Neural cell (in vitro differentiated cells): ENCODE measurements around the gene C16orf96. TPM values are rescaled to one million over a fixed set of nuclear protein-coding genes. Genes with fewer than 3 reads are reported as not detected.

ENCODE experiments used
- H2AFZ ChIP-seq: fragments of 200-600, 300-800 bp; sonication (generic), shearing (Covaris generic); 2 replicates; pipeline ENCODE4 v1.6.0; 2014; ENCODE audit warnings: low read depth, mild to moderate bottlenecking, antibody characterized with exemption, low read length, moderate library complexity
- H3F3A ChIP-seq: fragments of 200-600 bp; shearing (Covaris generic); 2 replicates; pipeline ENCODE4 v1.6.1; 2016; ENCODE audit warnings: mild to moderate bottlenecking, moderate library complexity, mixed read lengths, antibody characterized with exemption, low read length; ENCODE audit not compliant: insufficient read depth, poor library complexity, severe bottlenecking
- H3K27ac ChIP-seq: fragments of 200-600, 300-800 bp; sonication (generic), shearing (Covaris generic); 2 replicates; pipeline ENCODE4 v1.5.1; 2014; ENCODE audit warnings: mild to moderate bottlenecking, low read length, moderate library complexity
- H3K27me3 ChIP-seq: fragments of 300-800, 200-600 bp; sonication (generic), shearing (Covaris generic); 2 replicates; pipeline ENCODE4 v1.6.0; 2014; ENCODE audit warnings: mild to moderate bottlenecking, low read depth, low read length, moderate library complexity; ENCODE audit not compliant: insufficient read depth
- H3K36me3 ChIP-seq: fragments of 300-800, 200-600 bp; sonication (generic), shearing (Covaris generic); 2 replicates; pipeline ENCODE4 v1.5.1; 2014; ENCODE audit warnings: mild to moderate bottlenecking, antibody characterized with exemption, low read length, moderate library complexity; ENCODE audit not compliant: insufficient read depth
- H3K4me2 ChIP-seq: fragments of 300-800, 200-600 bp; sonication (generic), shearing (Covaris generic); 2 replicates; pipeline ENCODE4 v1.6.0; 2014; ENCODE audit warnings: mild to moderate bottlenecking, low read length
- H3K4me3 ChIP-seq: fragments of 300-800, 200-600 bp; sonication (generic), shearing (Covaris generic); 2 replicates; pipeline ENCODE4 v1.5.1; 2014; ENCODE audit warnings: mild to moderate bottlenecking, low read length, moderate library complexity
- H3K79me2 ChIP-seq: fragments of 200-600 bp; shearing (Covaris generic); replicated peaks from 2 replicates; pipeline ENCODE4 v1.6.0; 2014; ENCODE audit warnings: mild to moderate bottlenecking, low read length, moderate library complexity; ENCODE audit not compliant: insufficient read depth
- H3K9ac ChIP-seq: fragments of 300-800, 200-600 bp; sonication (generic), shearing (Covaris generic); 2 replicates; pipeline ENCODE4 v1.6.1; 2016; ENCODE audit warnings: mild to moderate bottlenecking, low read length, mixed read lengths
- H3K9me2 ChIP-seq: fragments of 200-600 bp; shearing (Covaris generic); 2 replicates; pipeline ENCODE4 v1.6.1; 2016; ENCODE audit warnings: mild to moderate bottlenecking, low read length, mixed read lengths; ENCODE audit not compliant: insufficient read depth
- H3K9me3 ChIP-seq: fragments of 200-600, 300-800 bp; sonication (generic), shearing (Covaris generic); 2 replicates; pipeline ENCODE4 v1.6.1; 2016; ENCODE audit warnings: mild to moderate bottlenecking, mixed run types, low read length, moderate library complexity, mixed read lengths
- H4K20me1 ChIP-seq: fragments of 200-600 bp; shearing (Covaris generic); 2 replicates; pipeline ENCODE4 v1.6.1; 2016; ENCODE audit warnings: mild to moderate bottlenecking, mixed run types; ENCODE audit not compliant: insufficient read depth
- EP300 ChIP-seq: fragments of 450-650 bp; conservative IDR thresholded peaks from 2 replicates; pipeline ENCODE4 v1.6.1; 2014; ENCODE audit warnings: antibody characterized with exemption, mild to moderate bottlenecking, moderate library complexity; ENCODE audit not compliant: poor library complexity, severe bottlenecking
- EZH2 ChIP-seq: fragments of 200-600, 300-800 bp; shearing (Covaris generic), sonication (generic); IDR thresholded peaks from 2 replicates; pipeline ENCODE4 v1.6.1; 2014; ENCODE audit warnings: antibody characterized with exemption, low read length, borderline replicate concordance, mild to moderate bottlenecking; ENCODE audit not compliant: insufficient read depth, poor library complexity, severe bottlenecking
- MXI1 ChIP-seq: fragments of 450-650 bp; conservative IDR thresholded peaks from 2 replicates; pipeline ENCODE4 v1.6.1; 2014; ENCODE audit warnings: antibody characterized with exemption, mild to moderate bottlenecking; ENCODE audit not compliant: poor library complexity, severe bottlenecking
- POLR2AphosphoS5 ChIP-seq: IDR thresholded peaks from 2 replicates; pipeline ENCODE4 v1.6.1; 2012
- RAD21 ChIP-seq: fragments of 450-650 bp; conservative IDR thresholded peaks from 2 replicates; pipeline ENCODE4 v1.6.1; 2014; ENCODE audit warnings: antibody characterized with exemption, mild to moderate bottlenecking, moderate library complexity
- SMC3 ChIP-seq: fragments of 450-650 bp; conservative IDR thresholded peaks from 2 replicates; pipeline ENCODE4 v1.6.1; 2014; ENCODE audit warnings: antibody characterized with exemption, mild to moderate bottlenecking, moderate library complexity; ENCODE audit not compliant: poor library complexity
- TAF1 ChIP-seq: IDR thresholded peaks from 2 replicates; pipeline ENCODE4 v1.6.1; 2012; ENCODE audit warnings: low read depth
- polyA plus RNA-seq: library from polyadenylated mRNA; depleted of rRNA; stranded (reverse); fragments of >200 nt; gene quantifications from 2 replicates; pipeline ENCODE4 v1.2.3, GENCODE V29; 2014
- TF ChIP-seq, protein P1 (sequence below): IDR thresholded peaks from 2 replicates; pipeline ENCODE4 v1.6.1; 2012; ENCODE audit warnings: borderline replicate concordance
- TF ChIP-seq, protein P2 (sequence below): fragments of 450-650 bp; IDR thresholded peaks from 2 replicates; pipeline ENCODE4 v1.5.1; 2014; ENCODE audit warnings: antibody characterized with exemption, mild to moderate bottlenecking, moderate library complexity; ENCODE audit not compliant: poor library complexity, severe bottlenecking

The C16orf96 gene
- polyA plus RNA-seq, 1 donor from 2014 or later = 0.21 TPM

GRCh38 chr16:4647644-4647980, 91.5 kb downstream of the C16orf96 start:
- H3F3A ChIP-seq = no peaks in the 10 kb centered on the region
- H3K27me3 ChIP-seq = no peaks in the 10 kb centered on the region
- no peak overlapping the region for H2AFZ ChIP-seq
- H3K9me2 ChIP-seq = no peaks in the 10 kb centered on the region
- H3K79me2 ChIP-seq = peaks cover 26% of the 10 kb centered on the region
- no peaks in the 10 kb centered on the region for H3K9me3 ChIP-seq
- no peak overlapping the region for H3K4me2 ChIP-seq
- H3K4me3 ChIP-seq = no peak overlapping the region
- H3K9ac ChIP-seq = no peak overlapping the region
- TF ChIP-seq POLR2AphosphoS5 (no peak), SMC3 (no peak), EZH2 (no peak), RAD21 (no peak)
- H4K20me1 ChIP-seq = no peaks in the 10 kb centered on the region
- peaks cover 11% of the 10 kb centered on the region for H3K36me3 ChIP-seq
- H3K27ac ChIP-seq = no peak overlapping the region

DNA sequence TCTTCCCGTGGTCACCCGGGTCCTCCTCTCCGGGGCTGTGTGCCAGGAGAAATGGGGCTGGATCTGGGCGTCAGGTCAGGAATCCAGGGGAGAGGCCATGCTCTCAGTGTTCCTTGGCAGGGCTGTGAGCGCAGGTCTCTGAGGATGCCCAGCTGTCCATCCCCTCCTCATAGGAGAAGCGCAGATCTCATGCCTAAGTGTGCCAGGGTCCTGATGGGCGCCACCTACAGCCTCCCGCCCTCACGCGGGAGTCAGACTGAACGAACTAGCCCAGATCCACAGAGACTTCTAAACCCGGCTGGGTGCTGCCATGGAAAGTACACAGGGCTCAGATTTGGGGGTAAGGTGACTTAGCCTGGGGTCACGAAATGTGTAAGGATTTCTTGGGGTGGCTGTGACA, 92.8 kb downstream of the C16orf96 start:
- Histone ChIP-seq H3K4me2 (no peak overlapping the region), H3K27me3 (no peaks in the 10 kb centered on the region), H3F3A (no peaks in the 10 kb centered on the region), H3K36me3 (peaks cover 11% of the 10 kb centered on the region), H3K9me2 (no peaks in the 10 kb centered on the region), H4K20me1 (no peaks in the 10 kb centered on the region), H3K79me2 (peaks cover 20% of the 10 kb centered on the region), H2AFZ (no peak overlapping the region), H3K9ac (no peak overlapping the region), H3K9me3 (no peaks in the 10 kb centered on the region), H3K4me3 (no peak overlapping the region), H3K27ac (no peak overlapping the region)
- TF ChIP-seq TAF1 (no peak), EP300 (no peak), EZH2 (no peak), SMC3 (no peak), POLR2AphosphoS5 (no peak), RAD21 (no peak), MXI1 (no peak)
- TF ChIP-seq, protein P1, sequence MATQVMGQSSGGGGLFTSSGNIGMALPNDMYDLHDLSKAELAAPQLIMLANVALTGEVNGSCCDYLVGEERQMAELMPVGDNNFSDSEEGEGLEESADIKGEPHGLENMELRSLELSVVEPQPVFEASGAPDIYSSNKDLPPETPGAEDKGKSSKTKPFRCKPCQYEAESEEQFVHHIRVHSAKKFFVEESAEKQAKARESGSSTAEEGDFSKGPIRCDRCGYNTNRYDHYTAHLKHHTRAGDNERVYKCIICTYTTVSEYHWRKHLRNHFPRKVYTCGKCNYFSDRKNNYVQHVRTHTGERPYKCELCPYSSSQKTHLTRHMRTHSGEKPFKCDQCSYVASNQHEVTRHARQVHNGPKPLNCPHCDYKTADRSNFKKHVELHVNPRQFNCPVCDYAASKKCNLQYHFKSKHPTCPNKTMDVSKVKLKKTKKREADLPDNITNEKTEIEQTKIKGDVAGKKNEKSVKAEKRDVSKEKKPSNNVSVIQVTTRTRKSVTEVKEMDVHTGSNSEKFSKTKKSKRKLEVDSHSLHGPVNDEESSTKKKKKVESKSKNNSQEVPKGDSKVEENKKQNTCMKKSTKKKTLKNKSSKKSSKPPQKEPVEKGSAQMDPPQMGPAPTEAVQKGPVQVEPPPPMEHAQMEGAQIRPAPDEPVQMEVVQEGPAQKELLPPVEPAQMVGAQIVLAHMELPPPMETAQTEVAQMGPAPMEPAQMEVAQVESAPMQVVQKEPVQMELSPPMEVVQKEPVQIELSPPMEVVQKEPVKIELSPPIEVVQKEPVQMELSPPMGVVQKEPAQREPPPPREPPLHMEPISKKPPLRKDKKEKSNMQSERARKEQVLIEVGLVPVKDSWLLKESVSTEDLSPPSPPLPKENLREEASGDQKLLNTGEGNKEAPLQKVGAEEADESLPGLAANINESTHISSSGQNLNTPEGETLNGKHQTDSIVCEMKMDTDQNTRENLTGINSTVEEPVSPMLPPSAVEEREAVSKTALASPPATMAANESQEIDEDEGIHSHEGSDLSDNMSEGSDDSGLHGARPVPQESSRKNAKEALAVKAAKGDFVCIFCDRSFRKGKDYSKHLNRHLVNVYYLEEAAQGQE = no peak
- TF ChIP-seq, protein P2, sequence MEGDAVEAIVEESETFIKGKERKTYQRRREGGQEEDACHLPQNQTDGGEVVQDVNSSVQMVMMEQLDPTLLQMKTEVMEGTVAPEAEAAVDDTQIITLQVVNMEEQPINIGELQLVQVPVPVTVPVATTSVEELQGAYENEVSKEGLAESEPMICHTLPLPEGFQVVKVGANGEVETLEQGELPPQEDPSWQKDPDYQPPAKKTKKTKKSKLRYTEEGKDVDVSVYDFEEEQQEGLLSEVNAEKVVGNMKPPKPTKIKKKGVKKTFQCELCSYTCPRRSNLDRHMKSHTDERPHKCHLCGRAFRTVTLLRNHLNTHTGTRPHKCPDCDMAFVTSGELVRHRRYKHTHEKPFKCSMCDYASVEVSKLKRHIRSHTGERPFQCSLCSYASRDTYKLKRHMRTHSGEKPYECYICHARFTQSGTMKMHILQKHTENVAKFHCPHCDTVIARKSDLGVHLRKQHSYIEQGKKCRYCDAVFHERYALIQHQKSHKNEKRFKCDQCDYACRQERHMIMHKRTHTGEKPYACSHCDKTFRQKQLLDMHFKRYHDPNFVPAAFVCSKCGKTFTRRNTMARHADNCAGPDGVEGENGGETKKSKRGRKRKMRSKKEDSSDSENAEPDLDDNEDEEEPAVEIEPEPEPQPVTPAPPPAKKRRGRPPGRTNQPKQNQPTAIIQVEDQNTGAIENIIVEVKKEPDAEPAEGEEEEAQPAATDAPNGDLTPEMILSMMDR = no peak
